NCI-H1105 treated with DMSO at 0.1 percent for 48 hours (cell line): ENCODE results near the gene SIGMAR1.

ENCODE experiments used
- DNase-seq: peaks from one replicate; lab custom pipeline; 2025; lab: John Stamatoyannopoulos, UW

Gene SIGMAR1

DNA sequence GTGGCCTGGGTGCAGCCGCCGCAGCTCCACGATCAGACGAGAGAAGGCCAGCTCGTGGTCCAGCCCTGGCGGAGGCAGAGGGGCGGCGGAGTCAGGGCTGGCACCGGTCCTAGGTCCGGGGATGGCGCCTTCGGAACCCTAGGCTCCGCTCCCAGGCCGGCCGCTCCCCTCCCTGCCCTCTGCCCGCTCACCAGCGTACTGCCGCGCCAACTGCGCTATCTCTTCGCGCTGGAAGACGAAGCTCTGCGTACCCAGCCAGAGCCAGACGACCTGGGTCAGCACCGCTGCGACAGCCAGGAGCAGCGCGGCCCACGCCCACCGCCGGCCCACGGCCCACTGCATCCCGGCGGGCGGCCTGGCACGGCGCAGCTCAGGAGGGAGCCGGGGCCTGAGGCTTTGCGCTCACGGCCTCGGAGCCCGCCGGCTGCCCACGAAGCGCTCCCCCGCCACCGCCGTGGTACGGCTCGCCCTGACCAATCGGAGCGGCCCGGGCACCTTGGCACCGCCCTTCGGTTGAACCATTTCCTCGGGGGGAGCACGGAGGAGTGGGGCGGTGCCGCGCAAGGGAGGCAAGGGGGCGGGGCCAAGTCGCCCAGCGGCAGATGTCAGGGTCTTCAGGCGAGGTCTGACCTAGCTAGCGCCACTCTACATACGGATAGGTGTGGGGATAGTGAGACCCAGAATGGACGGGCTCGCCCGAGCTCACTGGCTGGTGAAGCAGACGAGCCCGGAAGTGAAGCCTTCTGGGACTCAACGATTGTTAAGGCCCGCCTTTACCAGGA, at the start of gene SIGMAR1:
Gene SIGMAR1 (minus strand): TSS at position 432 of the 782 bp plus-strand sequence. CDS start 90 bp downstream, at position 342.
- DNase-seq: peak; percentile 86

DNA sequence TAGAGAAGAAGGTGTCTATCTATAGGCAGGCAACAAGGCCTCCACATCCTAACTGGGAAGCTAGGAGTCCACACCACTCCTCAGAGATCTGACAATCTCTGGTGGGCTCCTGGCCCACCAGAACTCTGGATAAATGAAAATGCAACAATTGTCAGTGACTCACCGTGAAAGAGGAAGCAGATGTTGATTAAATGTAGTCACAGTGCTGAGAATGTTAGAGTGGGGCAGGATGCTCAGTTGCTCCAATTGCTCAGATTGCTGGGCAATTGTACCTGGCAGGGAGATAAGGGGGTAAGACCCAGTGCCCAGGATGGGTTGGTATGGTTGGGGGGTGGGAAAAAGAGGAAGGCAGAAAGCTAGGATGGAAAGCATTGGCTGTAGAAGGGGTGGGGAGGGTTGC, 49.1 kb upstream of the SIGMAR1 start:
- DNase-seq: no peak

DNA sequence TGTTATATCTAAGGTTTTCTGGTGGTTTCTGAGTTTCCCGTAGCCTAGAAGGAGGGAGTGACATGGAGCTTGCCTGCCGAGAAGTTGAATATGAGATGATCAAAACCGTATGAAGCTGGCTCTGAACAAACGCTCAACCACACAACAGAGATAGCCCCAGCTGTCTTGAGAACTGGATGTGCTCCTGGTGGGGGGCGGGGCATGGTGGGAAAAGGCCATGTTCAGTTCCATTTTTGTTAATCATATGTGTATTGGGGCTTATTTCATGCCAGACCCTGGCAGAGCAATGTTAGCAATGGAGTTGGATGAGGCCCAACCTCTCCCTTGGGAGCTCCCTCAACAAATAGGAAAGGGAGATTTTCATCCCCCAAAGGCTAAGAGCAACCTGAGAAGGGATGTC, 48.6 kb upstream of the SIGMAR1 start:
- no peak for DNase-seq

DNA sequence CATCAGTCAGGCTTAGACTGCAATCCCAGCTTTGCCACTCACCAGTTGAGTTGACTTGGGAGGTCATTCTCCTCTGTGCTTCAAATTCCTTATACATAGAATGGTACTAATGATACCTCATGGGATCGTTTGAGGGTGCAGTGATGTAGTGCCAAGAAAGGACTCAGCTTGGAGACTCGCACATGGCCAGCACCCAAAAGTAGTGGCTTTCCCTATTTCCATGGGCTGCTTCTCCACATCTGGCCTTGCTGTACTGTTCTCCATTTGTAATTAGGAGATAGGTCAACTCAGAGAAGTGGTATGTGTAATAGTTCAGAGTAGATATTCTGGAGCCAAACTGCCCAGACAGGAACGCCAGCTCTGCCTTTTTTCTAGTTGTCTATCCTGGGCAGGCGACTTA, 48.0 kb upstream of the SIGMAR1 start:
- DNase-seq: no peak

DNA sequence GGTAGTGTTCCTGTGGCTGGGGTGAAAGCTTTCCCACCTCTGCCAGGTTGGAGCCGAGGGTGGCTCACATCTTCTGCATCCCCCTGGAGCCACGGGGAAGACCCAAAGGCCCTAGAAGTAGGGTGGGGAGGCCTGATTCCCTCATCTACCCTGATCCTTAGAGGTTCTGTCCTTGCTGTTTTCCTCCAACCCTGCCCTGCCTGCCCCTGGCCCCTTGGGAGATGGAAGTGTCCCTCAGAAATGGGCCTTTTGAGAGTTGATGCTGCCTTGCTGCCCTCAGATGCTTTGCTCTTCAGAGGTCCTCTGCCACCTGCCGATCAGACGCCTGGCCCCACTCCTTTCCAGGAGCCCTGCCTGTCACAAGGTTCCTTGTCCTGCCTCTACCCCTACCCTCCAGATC, 47.2 kb upstream of the SIGMAR1 start:
- no peak for DNase-seq

DNA sequence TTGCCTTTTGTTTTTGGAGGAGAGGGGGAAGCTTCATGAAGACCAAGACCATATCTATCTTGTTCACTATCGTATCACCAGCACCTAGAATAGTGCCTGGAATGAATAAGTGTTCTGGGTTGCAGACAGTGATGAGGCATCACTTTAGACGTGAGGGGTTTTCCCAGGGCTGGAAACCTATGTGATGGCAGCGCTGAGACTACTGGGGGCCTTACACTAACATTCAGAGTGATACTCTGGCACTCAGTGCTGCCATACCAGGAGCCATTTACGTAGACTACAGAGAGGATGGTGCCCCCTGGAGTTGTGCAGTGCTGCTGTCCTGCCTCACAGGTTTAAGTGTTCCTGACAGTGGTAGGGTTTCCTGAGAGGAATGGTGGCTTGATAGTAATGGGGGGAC, 46.6 kb upstream of the SIGMAR1 start:
- DNase-seq: no peak

DNA sequence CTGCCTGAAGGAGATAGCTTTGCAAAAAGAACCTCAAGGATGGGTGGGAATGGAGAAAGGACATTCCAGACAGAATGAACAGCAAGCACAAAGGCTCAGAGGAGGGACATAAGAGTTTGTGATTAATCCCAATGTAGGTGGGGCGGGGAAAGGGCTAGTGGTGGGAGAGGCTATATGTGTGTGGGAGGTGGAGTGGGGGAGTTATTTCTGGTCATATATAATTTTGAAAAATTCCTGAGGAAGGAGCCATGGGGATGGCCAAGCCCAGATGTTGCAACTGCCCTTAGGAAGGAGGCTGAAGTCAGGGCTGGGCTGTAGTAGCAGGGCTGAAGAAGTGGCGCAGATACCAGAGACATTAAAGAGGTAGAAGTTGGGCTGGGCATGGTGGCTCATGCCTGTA, 38.3 kb upstream of the SIGMAR1 start:
- no peak for DNase-seq

DNA sequence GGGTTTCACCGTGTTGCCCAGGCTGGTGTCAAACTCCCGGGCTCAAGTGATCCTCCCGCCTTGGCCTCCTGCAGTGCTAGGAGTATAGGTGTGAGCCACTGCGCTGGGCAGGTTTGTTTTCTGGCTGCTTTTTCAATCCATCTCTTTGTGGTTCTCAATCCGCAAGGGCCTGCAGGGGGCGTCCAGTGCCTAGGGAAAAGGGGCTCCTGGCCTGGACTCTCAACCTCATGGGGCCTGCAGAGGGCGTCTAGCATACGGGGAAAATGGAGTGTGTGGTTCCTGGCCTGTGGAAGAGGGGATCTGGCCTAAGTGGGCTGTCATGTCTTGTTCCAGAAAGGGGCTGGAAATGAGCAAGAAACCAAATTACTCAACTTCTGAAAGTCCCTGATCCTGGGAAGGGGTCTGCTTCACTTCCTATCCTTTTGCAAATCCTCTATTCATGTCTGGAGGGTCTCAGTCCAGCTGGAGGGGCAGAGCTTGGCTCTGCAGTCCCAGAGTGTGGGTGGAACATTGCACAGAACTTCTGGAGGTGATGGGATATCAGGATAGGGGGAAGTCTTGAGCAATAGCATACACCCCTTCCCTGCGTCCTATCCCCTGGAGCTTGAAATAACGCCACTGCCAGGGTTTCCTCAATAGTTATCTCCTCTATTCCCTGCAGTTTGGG, 37.6 kb upstream of the SIGMAR1 start:
- DNase-seq: peak; percentile 40

DNA sequence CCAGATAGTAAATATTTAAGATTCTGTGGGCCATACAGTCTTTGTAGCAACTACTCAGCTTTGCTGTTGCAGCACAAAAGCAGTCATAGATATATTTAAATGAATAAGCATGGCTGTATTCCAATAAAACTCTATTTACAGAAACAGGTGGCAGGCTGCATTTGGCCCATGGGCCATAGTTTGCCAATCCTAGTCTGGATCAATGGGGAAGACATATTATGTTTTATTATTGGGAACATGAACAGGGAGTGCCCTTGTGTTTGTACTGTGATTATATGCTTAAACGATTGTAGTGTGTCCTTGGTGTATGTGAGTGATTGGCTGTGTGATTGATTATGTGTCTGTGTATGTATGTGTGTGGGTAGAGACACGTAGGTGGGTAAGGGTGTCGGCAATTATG, 36.9 kb upstream of the SIGMAR1 start:
- DNase-seq: no peak

DNA sequence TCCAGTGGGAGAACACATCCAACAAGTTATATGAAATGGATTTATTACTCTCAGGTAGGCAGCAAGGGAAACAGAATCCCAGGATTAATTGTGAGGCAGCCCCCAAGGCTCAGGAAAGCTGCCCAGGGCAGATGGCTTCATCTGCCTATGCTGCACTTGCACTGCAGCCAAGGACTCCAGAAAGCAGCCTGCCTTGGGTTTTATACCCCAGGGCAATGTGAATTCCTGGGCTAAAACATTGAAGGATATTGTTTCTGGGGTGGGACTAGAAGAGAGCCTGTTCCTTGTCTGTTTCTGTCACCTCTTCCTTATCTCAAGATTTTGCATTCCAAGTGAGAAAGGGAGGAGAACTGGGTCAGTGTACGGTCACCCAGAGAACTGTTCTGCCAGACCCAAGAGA, 33.7 kb upstream of the SIGMAR1 start:
- DNase-seq: no peak

DNA sequence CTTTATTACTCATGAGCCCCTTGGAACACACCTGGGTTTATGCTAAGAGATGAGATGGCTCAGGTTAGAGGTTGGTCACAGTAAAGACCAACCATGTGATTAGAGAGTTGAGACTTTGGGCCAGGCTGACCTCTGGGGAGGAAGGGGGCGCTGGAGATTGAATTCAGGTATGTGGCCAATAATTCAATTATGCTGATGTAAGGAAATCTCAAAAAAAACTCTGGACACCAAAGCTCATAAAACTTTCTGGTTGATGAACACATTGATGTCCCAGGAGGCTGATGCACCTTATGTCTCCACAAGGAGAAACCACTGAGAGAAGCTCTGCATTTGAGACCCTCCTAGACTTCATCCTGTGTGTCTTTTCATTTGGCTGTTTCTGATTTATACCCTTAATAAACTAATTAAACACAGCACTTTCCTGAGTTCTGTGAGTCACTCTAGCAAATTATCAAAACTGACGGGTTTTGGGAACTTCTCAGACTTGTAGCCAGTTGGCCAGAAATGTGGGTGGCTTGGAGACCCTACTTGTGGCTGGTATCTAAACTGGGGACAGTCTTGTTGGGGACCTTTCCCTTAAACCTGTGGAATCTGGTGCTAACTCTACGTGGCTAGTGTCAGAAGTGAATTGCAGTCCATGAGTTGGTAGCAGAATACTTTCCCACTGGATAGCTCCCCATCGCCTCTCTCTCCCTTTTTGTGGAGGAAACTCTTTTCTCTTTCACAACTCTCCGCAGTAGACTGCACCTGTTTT, 32.4 kb upstream of the SIGMAR1 start:
- no peak for DNase-seq

DNA sequence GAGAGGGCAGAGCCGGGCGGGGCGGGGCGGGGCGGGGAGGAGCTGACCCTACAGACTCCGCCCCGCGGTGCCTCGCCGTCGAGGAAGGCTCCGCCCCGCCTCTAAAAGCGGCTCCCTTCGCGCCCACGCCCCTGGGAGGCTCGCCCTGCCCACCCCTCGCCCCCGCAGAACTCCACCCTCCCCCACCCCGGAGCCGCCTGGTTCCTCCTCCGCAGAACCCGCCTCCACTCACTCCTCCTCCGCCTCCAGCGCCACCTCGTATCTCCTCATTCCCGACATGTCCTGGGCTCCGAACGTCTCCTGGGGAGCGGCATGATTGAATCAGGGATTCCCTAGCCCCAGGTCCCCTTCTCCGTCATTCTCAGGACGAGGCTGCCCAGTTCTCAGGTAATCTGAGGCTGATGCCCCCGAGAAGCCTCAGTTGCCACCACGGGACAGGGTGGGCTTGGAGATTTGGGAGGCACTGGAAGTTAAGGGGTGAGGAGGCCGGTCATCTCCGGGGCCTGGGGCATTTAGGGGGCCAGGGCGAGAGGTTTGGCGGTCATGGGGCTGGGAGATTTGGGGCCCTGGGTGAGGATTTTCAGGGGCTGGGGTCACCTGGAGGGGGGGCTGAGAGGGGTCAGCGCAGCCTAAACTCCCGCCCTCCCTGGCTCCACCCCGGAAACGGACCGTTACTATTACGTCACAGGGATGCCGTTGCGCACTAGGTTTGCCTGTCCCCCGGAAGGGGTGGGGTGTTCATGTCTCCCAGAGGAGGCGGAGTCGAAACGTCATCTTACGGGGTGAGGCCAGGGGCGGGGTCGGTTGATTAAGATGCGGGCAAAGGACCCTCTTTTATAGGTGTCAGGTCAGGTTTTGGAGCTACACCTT, 28.0 kb upstream of the SIGMAR1 start:
- DNase-seq: peak; percentile 90

DNA sequence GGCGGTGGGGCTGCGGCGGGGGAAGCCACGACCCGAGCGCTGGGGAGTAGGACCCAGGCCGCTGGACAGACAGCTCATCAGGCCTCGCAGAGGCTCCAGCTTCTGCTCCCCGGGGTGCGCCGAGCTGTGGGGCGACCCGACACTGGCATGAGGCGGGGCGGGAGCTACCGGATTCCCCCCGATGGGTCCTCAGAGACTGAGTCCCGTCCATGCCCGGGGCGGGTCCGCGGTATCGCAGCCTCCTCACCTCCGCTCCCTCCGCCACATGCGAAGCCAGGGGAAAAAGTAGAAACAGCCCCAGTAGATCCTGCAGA, 27.4 kb upstream of the SIGMAR1 start:
- no peak for DNase-seq

DNA sequence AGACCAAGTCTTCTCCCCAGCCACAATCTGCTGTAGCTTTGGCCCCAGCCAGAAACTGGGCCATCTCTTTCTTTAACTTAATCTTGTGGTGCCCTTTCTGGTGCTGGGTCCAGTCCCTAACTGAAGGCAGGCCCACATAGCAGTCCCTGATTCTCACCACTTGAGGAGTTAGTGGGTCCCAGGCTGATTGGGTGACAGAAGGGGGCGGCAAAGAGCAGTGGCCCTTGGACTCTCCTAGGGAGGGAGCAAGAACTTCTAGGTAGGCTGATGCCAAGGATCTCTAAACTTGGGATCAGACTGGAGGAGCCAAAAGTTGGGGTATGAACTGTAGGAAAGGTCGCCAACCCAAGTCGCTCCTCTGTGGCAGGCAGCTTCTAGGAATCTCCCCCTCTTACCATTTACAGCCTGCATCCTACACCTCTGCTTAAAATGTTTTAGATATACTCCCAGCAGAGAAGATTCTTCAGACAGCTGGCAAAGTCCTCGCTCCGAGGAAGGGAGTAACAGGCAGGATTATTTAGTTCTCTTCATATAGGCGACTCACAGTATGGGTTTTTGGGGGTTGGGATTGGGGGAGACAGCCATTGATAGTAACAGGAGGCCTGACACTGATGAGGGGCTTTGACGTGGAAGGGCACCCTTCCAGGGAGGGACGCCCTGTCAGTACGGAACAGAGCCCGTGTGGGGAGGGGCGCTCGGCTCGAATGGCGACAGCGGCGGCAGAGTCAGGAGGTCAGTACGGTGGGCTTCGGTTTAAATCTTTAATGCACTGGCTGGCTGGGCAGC, 26.9 kb upstream of the SIGMAR1 start:
- no peak for DNase-seq

DNA sequence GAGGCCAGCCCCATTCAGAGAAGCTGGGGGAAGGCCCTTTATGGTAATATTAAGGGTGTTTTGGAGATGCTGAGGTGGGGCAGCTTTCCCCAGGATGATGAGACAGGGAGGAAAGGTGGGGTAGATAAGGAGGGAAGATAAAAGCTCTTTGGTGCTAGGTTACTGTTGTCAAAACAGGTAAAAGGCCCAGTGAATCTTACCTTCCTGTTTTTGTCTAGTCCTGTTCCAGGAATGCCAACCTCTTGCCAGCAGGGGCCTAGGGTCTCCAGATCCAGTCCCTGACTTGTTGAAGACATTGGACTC, 25.7 kb upstream of the SIGMAR1 start:
- no peak for DNase-seq

DNA sequence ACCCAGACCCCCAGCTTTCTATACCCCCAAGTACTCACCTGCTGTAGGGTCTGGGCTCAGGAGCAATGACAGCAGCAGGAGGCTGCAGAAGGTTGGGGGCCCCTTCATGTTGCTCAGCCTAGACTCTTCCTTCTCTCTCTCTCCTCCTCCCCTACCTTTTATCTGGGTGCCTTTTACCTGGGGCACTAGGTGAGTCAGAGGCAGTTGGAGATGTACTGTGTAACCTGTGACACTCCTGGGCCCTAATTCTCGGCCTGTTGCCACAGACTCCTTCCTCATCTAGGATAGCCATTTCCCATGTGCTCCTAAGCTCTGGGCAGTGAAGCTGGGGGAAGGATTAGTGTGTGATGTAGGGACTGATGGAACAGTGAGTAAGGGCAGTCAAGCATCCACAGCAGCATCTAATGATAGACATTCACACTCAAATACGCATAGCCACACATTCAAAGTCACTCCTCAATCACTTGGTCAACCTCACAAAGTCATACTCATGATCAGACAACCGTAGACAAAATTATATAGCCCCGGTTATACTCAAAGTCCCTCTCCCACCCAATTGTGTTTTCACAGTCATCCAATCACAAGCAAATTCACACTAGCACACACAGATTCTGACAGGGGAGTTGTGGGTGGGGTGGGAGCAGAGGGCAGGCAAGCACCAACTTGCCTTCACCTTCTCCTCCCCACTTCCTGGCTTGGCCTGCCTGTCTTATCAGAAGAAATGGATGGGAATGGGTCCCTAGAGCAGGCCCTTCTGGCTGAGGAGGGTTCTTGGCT, 25.1 kb upstream of the SIGMAR1 start, which contains the start of gene CCL27:
Gene CCL27 (minus strand): TSS at position 132 of the 777 bp plus-strand sequence. CDS start 24 bp downstream, at position 108.
- no peak for DNase-seq

DNA sequence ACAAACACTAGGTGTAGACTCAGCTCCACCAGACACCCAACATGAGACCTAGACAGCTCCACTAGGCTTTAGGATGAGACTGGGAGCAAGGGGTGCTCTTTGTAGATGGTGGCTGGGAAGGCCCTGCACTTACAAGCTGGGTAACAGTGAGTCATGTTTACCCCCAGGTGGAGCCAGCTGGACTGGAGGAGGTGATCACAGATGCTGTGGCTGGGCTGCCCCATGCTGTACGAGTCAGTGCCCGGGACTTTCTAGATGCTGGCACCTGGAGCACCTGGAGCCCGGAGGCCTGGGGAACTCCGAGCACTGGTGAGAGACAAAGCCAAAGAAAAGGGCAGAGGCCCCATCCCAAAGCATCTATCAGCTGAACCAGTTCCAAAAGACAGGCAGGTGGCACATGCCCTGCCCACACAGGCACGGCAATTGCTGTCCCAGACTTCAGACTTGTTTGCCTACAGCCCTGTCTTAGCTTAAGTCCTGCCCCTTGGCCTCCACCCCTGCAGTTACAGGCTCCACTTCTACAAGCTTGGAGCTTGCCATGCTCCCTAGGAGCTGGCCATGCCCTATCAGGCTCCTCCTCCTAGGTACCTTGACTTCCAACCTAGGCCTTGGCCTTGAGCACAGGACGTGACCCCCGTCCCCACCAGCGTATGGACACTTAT, 22.1 kb upstream of the SIGMAR1 start:
- peak; percentile 4 for DNase-seq

DNA sequence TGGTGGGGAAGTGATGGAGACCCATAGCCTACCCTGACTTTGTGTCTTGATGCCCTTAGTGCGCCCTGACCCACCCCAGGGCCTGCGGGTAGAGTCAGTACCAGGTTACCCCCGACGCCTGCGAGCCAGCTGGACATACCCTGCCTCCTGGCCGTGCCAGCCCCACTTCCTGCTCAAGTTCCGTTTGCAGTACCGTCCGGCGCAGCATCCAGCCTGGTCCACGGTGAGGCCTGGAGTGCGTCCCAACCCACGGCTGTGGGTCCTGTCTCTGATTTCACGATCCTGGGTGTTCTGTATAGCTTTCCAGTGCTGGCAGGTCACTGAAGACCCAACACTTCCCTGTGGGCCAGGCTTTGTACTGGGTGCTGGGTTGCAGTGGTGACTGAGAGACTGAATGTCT, 20.9 kb upstream of the SIGMAR1 start:
- DNase-seq: no peak

DNA sequence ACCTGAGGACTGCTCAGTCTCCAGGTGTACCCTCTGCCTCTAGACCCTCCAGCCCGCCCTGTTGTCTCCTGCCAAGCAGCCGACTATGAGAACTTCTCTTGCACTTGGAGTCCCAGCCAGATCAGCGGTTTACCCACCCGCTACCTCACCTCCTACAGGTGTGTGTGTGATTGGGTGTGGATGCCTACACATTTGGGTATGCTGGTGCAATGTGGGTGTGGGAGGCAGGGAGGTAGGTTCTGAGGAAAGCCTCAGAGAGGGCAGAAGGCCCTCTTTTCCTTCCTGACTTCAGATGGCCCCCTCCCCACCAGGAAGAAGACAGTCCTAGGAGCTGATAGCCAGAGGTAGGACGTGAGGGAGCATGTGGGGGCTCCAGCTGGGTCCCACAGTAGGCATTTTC, 19.4 kb upstream of the SIGMAR1 start:
- DNase-seq: no peak

DNA sequence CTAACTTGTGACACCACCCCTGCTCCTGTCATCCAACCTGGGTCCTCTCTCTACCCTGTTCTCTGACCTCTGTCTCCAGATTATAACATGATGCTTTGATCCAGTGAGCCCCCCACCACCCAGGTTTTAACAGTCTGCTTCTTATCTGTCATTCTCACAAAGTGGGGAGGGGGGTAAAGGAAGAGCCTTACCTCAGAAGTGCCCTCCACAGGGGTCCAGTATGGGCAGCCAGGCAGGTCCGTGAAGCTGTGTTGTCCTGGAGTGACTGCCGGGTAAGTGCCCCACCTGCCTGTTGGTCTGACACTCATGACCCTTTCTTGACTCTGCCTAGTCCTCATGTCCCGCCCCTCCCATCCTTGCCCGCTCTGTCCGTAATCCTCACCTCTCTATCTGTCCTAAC, 17.8 kb upstream of the SIGMAR1 start:
- DNase-seq: no peak
